Activated T-cell treated with anti-CD3 and anti-CD28 coated beads for 24 hours (primary cell): Measurements from ENCODE around the gene PALLD.
"Not testable (repeated sequence)": the region's sequence is repeated elsewhere in the genome, so short reads cannot be mapped to it uniquely, and the experiment has no call there.

Experiments used
- DNase-seq: peaks from one replicate; pipeline ENCODE4 v3.0.0-alpha.2; 2020; ENCODE audit warnings: low read depth

The PALLD gene

DNA sequence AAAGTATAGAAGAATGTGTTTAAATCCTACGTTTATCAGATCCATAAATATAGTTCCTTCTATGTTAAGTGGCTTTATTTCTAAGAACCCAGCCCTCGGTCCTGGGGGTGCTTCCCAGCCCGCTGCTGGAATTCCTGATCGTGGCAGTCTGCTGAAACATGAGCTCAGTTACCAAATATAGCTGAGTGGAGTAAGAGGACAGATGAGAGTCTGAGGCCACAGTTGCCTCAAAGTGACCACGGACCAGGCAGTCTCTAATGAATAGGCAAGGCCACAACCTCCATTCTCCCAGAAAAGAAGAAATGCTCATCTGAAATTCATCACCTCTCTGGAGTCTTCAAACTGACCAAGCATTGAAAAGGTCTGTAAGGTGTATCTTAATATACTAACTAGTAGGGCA lies at the start of gene PALLD:
TSS of gene PALLD (plus strand) at position 219 of the 400 bp plus-strand sequence.
- no peak for DNase-seq

DNA sequence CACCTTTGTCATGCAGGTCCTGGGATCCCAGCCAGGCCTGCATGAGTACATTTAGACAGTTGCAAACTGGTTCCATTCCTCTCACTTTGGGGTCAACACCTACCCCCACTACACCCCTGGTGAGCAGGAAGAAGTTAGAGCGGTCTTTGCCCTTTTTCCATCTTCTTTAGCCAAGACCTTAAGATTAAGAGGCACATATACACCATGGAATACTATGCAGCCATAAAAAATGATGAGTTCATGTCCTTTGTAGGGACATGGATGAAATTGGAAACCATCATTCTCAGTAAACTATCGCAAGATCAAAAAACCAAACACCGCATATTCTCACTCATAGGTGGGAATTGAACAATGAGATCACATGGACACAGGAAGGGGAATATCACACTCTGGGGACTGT lies 47.8 kb upstream of the PALLD start:
- not testable (repeated sequence) for DNase-seq

DNA sequence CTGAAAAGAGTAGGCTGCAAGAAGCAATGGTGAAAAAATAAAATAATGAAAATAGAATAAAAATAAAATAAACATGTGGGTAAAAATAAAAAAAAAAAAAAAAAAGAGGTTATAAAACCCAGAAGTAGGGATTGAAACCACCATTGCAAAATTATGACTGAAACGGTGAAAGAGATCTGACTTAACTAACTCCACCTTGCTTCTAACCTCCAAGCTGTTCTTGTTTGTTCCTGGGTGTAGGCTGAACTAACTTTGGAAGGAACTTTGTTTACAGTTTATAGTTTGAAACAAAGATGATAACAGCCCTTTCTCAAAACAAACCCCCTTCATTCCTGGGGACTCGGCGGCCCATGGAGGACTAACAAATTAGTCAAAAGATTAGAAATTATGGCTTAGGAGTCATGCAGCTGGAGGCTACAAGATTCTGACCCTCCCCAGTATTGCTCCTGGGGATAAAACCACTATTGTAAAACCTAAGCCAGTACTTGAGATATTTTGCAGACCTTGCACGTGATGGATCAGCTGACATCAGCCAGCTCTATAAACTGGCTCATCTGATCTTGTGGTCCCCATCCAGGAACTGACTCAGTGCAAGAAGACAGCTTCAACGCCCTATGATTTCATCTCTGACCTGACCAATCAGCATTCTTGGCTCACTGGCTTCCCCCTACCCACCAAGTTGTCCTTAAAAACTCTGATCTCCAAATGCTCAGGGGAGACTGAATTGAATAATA lies 47.0 kb upstream of the PALLD start:
- DNase-seq: no peak

DNA sequence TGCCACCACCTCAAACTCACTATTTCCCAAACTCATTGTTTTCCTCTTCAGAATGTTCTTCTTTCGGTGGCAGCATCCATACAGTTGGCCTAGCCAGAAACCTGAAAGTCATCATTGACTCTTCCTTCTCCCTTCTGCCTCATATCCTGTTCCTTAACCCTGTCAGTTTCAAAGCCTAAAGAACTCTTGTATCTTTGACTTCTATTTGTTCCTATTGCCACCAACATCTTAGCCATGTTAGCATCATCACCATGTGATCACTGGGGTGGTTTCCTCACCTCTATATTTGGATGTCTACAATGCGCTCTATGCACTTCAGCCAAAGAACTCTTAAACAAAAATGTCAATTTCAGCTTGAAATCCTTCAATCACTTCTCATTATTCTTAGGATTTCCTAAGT lies 45.5 kb upstream of the PALLD start:
- DNase-seq: no peak

DNA sequence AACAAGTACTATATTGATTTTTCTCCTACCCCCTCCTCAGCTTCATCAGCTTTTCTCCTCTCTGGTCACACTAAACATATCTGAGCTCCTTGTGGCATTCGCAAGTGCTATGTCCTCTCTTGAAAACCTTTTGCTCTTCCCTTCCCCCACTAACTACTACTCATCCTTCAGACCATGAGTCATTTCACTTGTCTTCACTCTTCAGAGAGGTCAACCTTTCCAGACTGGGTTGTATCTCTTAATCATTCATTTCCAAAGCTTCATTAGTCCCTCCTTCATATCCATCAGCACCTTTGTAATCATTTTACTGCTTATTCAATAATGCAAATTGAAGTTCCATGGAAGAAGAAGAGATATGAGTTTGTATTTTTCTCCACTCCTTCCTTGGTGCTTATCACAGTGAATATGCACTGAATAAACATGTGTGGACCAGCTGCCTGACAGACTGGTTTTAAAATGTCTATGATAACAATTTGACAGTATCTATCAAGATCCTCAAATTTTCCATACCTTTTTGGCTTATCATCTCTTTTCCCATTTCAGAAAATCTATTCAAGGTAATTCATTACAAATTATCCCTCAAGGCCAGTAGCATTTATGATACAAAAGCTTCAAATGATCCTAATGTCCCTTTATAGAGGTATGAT lies 45.0 kb upstream of the PALLD start:
- no peak for DNase-seq

DNA sequence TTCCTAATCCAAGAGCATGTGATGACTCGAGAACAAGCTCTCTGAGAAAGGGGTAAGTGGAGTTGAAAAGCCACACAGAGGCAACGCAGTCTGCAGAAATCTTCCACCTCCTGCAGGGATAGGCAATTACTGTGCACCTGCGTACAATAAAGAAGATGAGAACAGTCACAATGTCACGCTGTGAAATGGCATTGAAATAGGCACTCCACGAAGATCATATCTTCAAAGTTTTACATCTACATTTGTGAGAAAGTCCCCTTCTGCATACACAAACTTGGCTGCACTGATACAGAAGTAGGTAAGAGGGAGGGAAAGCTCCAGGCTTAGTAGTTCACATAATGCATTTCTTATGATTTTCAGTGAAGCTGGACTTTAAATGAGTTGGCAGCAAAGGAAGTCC lies 43.7 kb upstream of the PALLD start:
- DNase-seq: no peak

DNA sequence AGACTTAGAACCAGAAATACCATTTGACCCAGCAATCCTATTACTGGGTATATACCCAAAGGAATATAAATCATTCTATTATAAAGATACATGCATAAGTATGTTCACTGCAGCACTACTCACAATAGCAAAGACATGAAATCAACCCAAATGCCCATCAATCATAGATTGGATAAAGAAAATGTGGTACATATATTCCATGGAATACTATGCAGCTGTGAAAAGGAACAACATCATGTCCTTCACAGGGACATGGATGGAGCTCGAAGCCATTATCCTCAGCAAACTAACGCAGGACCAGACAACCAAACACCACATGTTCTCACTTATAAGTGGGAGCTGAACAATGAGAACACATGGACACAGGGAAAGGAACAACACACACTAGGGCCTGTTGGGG lies 38.6 kb upstream of the PALLD start:
- DNase-seq: not testable (repeated sequence)

DNA sequence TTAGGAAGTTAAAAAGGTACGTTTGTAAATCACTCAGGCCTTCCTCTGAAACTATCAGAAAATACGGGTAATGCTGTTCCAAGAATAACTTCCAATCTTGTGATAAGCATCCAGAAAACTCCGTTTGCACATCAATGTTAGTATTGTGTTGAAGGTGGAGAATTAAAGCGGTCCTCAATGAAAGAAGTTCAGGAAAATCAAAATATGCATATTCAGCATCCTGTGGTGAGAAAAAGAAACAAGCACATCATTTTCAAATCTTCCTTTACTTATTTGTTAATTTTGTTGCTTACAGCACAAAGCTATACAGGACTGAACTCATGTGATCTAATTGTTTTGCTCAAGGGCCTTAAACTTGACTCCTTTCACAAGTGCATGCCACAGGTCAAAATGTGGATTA lies 35.0 kb upstream of the PALLD start:
- DNase-seq: no peak

DNA sequence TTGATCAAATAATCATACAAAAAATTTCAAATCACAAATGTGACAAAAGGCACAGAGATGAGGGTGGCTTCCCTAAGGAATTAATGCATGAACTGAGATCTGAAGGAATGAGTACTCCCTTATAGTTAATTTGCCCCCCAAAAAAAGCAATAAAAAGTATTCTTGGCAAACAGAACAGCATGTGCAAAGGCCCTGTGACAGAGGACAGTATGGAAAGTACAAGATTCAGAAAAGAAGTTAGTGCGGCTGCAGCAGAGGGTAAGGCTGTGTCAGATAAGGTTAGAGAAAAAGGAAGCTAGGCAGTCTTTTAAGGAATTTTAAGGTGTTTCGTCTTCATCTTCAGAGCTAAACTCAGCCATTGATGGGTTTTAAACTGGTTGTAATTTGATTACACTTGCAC lies 23.9 kb upstream of the PALLD start:
- DNase-seq: no peak

DNA sequence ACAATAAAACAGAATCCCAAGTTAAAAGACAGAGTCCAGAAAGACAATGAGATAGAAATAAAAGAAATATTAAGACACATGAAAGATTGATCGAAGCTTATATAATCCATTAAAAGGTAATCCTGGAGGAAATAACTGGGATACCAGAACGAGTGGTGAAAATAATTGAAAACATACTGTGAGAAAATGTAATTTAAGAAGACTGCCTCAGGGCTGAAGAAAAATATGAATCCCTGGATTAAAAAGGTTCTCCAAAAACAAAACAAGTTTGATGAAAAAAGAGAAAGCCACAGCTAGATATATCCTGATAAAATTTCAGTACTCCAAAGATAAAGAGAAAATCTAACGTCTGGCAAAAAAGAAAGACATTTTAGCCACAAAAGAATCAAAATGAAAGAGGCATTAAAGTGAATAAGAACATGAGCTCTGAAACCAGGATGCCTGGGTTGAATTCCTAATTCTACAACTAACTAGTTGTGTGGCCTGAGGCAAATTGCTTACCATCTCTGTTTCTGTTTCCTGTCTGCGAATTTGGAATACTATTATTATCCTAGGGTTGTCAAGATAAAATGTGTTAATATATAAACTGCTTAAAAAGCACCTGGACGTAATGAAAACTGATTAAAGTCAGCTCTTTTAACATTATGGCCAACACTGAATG lies 22.1 kb upstream of the PALLD start:
- DNase-seq: no peak

DNA sequence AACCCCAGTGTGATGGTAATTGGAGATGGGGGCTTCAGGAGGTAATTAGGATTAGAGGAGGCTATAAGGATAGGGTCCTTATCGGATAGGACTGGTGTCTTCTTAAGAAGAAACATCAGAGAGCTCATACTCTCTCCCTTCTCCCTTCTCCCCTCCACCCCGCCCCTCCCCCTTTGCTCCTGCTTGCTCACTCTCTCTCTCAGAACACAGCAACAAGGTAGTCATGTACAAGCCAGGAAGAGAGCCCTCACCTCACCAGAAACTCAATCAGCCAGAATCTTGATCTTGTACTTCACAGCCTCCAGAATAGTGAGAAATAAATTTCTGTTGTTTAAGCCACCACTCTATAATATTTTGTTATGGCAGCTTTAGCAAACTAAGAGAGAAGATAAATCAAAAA lies 21.1 kb upstream of the PALLD start:
- peak; percentile 29 for DNase-seq

DNA sequence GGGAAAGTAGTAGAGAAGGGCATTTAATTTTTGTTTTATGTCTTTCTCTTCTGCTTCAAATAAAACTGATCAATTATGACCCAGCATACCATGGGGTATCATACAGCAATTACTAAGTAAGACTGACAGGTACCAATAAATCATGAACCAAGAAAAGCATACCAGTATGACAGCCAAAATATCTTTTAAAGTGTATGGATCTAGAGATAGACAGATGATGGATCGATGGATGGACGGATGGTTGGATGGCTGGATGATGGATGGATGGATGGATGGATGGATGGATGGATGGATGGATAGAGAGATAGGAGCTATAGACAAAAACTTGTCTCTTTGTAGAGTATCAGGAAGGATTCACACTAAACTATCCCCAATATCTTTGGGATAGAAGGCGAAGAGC lies 18.0 kb upstream of the PALLD start:
- DNase-seq: no peak

DNA sequence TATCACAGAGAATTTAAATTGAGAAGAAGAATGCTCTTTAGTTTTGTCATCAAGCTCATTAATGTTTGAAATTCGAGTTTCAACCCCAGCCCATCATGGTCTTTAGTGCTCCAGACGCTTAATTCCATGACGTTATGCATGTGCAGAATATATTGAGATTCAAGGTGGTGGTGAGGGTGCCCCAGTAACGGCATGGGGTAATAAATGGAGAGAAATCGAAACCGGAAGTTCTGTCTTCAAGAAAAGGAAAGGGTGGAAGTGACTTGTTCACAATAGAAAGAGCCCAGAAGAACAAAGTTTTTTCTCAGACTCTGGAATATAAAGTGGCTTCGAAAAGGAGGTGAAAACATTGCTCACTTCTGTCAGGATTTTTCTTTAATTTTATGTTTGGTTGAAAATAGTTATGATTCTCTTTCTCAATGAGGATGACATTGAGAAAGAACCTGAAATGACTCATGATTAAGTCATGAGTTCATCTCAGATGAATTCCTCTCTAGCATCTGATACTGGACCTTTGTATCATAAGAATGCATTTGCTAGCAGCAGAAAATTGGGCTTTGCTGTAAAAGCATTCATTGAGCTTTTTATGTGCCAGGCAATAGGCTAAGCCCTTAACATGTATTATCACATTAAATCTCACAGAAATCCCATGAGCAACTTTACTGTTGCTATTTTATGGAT lies 15.8 kb upstream of the PALLD start:
- no peak for DNase-seq

DNA sequence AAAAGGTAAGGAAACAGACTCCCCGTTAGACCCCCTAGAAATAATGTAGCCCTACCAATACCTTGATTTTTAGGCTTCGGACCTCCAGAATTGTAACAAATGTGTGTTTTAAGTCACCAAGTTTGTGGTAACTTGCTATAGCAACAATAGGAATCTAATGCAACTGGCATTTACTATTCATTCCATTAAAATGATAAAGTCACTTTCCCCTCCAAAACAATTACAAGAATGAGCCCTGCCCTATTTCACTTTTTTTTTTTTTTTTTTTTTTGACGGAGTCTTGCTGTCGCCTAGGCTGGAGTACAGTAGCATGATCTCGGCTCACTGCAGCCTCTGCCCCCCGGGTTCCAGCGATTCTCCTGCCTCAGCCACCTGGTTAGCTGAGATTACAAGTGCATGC lies 13.0 kb upstream of the PALLD start:
- DNase-seq: no peak

DNA sequence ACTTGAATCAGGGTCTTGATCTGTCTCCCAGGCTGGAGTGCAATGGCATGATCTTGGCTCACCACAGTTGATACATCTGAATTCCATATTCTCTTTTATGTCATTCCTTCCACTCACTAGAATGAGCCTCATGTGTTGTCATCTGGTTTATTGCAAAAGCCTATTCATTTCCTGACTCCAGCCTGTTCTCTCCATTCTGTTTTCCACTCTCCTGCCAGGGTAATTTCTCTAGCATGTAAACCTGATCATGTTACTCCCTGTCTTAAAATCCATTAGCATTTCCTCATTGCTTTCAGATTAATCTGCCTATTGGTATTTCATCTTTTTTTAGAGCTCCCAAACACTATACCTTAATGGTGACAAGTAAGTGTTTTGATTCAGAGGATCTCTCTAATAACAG lies 12.2 kb upstream of the PALLD start:
- DNase-seq: no peak

DNA sequence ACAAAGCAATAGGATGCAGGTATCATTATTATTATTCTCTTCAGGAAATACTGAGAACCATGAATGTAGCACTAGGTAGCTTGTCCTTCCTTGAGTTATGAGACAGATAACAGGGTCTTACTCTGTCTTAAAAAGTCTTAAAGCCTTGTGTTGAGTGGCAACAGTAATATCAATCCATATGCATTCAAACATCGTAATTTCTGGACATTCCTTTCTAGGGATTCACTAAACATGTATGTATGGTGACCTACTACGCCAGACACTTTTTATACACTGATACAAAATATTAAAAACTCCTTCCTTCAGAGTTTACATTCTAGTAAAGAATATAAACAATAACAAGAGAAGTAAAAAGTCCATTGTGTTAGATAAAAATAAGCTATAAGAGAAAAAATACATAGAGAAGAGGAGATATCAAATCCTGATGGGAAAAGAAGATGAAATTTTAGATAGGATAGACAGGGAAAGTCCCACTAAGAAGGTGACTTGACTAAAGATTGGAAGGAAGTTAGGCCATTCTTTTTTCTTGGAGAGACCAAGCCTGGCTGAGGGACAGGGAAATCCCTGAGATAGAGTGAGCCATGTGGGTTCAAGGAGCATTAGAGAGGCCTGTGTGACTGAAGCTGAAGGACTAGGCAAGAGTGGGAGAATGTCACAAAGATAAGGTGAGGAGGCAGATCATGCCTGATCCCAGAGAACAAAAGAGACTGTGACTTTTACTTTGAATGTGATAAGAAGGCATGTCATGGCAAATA lies 11.5 kb upstream of the PALLD start:
- DNase-seq: no peak

DNA sequence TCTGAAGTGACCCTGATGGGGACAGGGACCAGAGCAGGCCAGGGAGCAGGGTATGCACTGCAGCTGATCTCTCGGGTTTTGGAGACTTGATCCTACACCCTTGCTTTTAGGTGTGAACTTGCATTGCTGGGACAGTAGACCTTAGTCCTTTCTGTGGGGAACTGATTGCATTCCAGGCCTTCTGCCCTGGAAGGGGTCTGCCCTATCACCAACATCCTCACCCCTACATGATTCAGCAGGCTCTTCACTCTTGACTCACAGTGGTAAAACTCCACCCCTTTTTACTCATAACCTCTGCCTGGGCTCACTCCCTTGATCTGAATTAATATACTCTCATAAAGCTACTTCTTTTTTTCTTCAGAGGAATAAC lies 10.0 kb upstream of the PALLD start:
- no peak for DNase-seq

DNA sequence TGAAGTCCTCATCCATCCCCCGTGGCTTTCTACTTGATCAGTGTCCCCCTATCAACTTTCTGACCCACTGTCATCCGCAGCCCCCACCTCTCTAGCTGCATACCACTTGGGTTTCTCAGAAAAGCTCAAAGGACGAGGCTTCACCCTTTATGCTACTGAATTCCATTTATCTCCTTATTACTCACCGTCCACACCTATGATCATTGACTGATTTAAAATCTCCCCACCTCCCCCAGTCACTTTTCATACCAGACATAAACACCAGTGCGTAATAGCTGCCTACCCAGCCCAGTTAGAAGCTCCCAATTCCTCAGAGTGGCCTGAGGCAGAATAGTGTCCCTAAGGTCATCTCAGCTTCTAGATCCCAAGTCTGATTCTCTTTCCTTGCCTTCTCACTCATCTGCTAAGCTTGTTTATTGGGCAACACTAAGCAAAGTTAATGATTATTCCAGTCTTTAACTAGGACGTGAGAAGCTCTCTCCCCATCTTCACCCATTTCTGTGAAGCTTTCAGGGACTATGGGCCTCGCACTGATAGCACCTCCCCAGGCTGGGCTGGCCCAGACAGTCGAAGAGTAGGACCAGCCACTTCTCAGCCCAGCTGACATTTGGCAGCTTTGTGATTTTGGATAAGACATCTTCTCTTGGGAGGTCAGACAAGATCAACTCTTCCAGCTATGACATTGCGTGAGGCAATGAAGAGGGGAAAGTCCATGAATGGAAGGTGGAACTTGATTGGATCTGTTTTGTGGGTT lies 9.4 kb upstream of the PALLD start:
- DNase-seq: no peak

DNA sequence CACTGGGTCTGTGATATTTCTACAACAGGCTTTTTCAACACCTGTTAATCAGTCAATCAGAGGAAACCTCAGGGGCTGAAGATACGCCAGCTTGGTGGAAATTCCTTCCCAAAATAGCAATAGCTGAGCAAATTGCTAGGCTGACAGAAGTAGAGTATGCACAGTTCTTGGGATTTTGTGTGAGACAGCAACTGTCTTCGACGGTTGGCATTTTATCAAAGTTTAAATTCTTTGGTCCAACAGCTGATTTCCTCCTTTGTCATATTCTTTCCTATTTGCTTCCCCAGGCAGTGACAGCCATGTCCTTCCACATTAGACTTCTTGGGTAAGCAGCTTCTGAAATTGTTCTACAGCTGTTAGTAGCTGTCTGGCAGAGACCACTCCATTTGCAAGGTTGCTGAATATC lies 8.0 kb upstream of the PALLD start:
- no peak for DNase-seq

DNA sequence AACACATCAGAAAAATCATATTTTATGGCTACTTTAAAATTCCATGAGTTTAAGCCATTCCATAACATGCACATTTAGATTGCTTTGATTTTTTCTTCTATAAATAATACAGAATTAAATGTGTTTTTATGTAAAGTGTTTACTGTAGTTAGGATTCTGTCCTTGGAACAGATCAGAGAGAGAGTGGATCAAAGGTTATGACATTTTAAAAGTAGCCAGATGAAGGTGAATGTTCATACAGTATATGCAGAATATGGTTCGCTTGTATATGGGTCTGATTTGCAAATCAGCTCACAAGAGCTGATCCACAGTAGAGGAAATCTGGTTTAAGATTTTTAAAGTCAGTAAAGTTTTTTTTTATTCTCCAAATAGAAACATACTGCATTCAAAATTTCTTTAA lies 7.2 kb upstream of the PALLD start:
- no peak for DNase-seq

DNA sequence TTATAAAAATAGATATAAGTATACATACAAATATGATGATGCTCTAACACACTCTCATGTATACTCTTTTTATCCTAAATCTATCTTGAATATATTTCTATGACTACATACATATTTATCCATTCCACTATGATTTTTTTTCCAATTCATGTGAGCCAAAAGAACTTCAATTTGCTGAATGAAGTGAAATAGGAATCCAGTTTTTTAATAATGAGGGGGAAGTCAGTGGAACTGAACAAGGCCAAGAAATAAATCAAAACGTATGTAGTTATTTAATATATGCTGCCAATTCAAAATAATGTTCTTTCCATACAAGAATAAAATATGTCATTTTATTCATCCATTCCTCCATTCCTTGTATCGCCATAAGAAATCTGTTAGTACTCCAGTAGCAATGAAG lies 6.1 kb upstream of the PALLD start:
- no peak for DNase-seq

DNA sequence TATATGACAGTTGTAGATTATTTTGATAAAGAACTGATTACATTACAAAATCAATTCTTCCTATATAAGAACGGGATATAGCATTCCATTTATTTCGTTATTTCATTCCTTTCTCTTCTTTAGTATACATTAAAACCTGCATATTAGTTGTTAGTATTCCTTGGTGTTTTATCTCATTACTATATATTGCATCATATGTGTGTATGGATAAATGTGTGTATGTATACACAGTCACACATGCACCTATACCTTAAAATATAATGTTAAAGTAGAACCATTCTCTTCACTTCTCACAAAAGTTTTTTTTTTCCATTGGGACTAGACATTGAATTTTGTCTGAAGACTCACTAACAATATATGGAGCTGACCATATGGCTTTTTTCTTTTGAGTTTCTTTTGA lies 5.3 kb upstream of the PALLD start:
- DNase-seq: no peak
